Glutamatergic neuron (in vitro differentiated cells): Measurements from ENCODE around the gene QDPR. TPM values are rescaled to one million over a fixed set of nuclear protein-coding genes. Genes with fewer than 3 reads are reported as not detected.
"Not testable (repeated sequence)": the region's sequence is repeated elsewhere in the genome, so short reads cannot be mapped to it uniquely, and the experiment has no call there.

Source experiments
- DNase-seq: peaks from one replicate; pipeline ENCODE4 v3.0.0; 2022
- H3K27ac Mint-ChIP-seq: one replicate; pipeline ENCODE4 v1.8.0; 2020; ENCODE audit warnings: mild to moderate bottlenecking, mixed read lengths, inconsistent platforms; ENCODE audit not compliant: unreplicated experiment
- H3K27me3 Mint-ChIP-seq: one replicate; pipeline ENCODE4 v1.8.0; 2020; ENCODE audit warnings: mild to moderate bottlenecking, moderate library complexity, mixed read lengths, inconsistent platforms; ENCODE audit not compliant: unreplicated experiment
- H3K36me3 Mint-ChIP-seq: one replicate; pipeline ENCODE4 v1.8.0; 2020; ENCODE audit warnings: mild to moderate bottlenecking, mixed read lengths, inconsistent platforms; ENCODE audit not compliant: unreplicated experiment
- H3K4me1 Mint-ChIP-seq: one replicate; pipeline ENCODE4 v1.8.0; 2020; ENCODE audit warnings: mild to moderate bottlenecking, low read depth, mixed read lengths, inconsistent platforms; ENCODE audit not compliant: unreplicated experiment
- H3K4me3 Mint-ChIP-seq: one replicate; pipeline ENCODE4 v1.8.0; 2020; ENCODE audit warnings: mild to moderate bottlenecking, mixed read lengths, inconsistent platforms; ENCODE audit not compliant: unreplicated experiment
- H3K9me3 Mint-ChIP-seq: one replicate; pipeline ENCODE4 v1.8.0; 2020; ENCODE audit warnings: mild to moderate bottlenecking, moderate library complexity, mixed read lengths, inconsistent platforms; ENCODE audit not compliant: unreplicated experiment
- CTCF ChIP-seq: fragments of 200-600 bp; sonication (generic); IDR thresholded peaks from one replicate; pipeline ENCODE4 v1.5.0; 2021; ENCODE audit not compliant: partially characterized antibody, unreplicated experiment
- total RNA-seq: library from RNA; stranded (reverse); fragmentation: NEBNext Ultra II Directional; extraction: Animal tissue kit (Norgen Biotek cat#: 25700); gene quantifications from one replicate; pipeline ENCODE4 v1.2.1, GENCODE V29; 2021; ENCODE audit not compliant: unreplicated experiment

Gene QDPR
- total RNA-seq, 1 donor from 2014 or later = 31.6 TPM

GRCh38 chr4:17448689-17449088 lies 63.2 kb downstream of the QDPR start:
- Mint-ChIP-seq H3K27me3 (no peaks in the 10 kb centered on the region), H3K4me1 (no peaks in the 10 kb centered on the region), H3K27ac (no peak overlapping the region), H3K36me3 (peaks cover 5% of the 10 kb centered on the region), H3K4me3 (no peak overlapping the region), H3K9me3 (peaks cover 5% of the 10 kb centered on the region)
- no peak for TF ChIP-seq CTCF
- DNase-seq = no peak

GRCh38 chr4:17447675-17448298 lies 64.1 kb downstream of the QDPR start:
- peaks cover 5% of the 10 kb centered on the region for H3K36me3 Mint-ChIP-seq
- no peaks in the 10 kb centered on the region for H3K27me3 Mint-ChIP-seq
- H3K27ac Mint-ChIP-seq = no peak overlapping the region
- no peak overlapping the region for H3K4me3 Mint-ChIP-seq
- peak; percentile 62 for TF ChIP-seq CTCF
- no peaks in the 10 kb centered on the region for H3K9me3 Mint-ChIP-seq
- no peaks in the 10 kb centered on the region for H3K4me1 Mint-ChIP-seq
- DNase-seq = no peak

- no peak for TF ChIP-seq CTCF
- H3K27ac Mint-ChIP-seq = no peak overlapping the region
Measured at GRCh38 chr4:17447056-17447455, 64.8 kb downstream of the QDPR start.

GRCh38 chr4:17442477-17442876 lies 69.4 kb downstream of the QDPR start:
- H3K36me3 Mint-ChIP-seq, H3K9me3 Mint-ChIP-seq, H3K4me3 Mint-ChIP-seq, DNase-seq, H3K27me3 Mint-ChIP-seq, H3K27ac Mint-ChIP-seq, H3K4me1 Mint-ChIP-seq: not testable (repeated sequence)

More at GRCh38 chr4:17447056-17447455, 64.8 kb downstream of the QDPR start:
- Mint-ChIP-seq H3K4me3 (no peak overlapping the region), H3K36me3 (no peaks in the 10 kb centered on the region), H3K9me3 (no peaks in the 10 kb centered on the region), H3K4me1 (no peaks in the 10 kb centered on the region), H3K27me3 (no peaks in the 10 kb centered on the region)
- DNase-seq = no peak

- no peak overlapping the region for H3K4me3 Mint-ChIP-seq
- peaks cover 1% of the 10 kb centered on the region for H3K9me3 Mint-ChIP-seq
- DNase-seq = no peak
- H3K27me3 Mint-ChIP-seq = no peaks in the 10 kb centered on the region
- no peak overlapping the region for H3K27ac Mint-ChIP-seq
- no peaks in the 10 kb centered on the region for H3K36me3 Mint-ChIP-seq
- no peak for TF ChIP-seq CTCF
- H3K4me1 Mint-ChIP-seq = no peaks in the 10 kb centered on the region
Measured at GRCh38 chr4:17437396-17437795, 74.5 kb downstream of the QDPR start.
